Bronchial epithelial cell (primary cell): ENCODE data around the gene SFXN5. TPM values are rescaled to one million over a fixed set of nuclear protein-coding genes. Genes with fewer than 3 reads are reported as not detected.

ENCODE experiments used
- DNase-seq: peaks from one replicate; pipeline ENCODE4 v3.0.0-alpha.2; 2010; ENCODE audit warnings: low read depth
- FAIRE-seq: peaks from 2 replicates; lab custom pipeline; 2011; peaks lifted over from hg19 to GRCh38; lab: Jason Lieb, UNC
- H3K27me3 ChIP-seq: 2 replicates; pipeline ENCODE4 v1.5.1; 2011; ENCODE audit warnings: low read length; ENCODE audit not compliant: control insufficient read depth, insufficient read depth
- H3K36me3 ChIP-seq: 2 replicates; pipeline ENCODE4 v1.5.1; 2011; ENCODE audit warnings: low read length; ENCODE audit not compliant: control insufficient read depth, insufficient read depth
- H3K4me3 ChIP-seq: 2 replicates; pipeline ENCODE4 v1.5.1; 2011; ENCODE audit warnings: mild to moderate bottlenecking, low read depth, low read length, control low read depth
- total RNA-seq: library from RNA; depleted of rRNA; stranded (reverse); fragments of >200 nt; gene quantifications from 2 replicates; pipeline ENCODE4 v1.2.1, GENCODE V29; 2014
- TF ChIP-seq, protein P1 (sequence below): IDR thresholded peaks from 2 replicates; pipeline ENCODE4 v1.5.1; 2011; ENCODE audit warnings: mild to moderate bottlenecking, moderate library complexity, low read length, control low read depth, inconsistent platforms; ENCODE audit not compliant: insufficient read depth, severe bottlenecking

Gene SFXN5
- total RNA-seq, 1 donor from 2014 or later: 5.3 TPM

DNA sequence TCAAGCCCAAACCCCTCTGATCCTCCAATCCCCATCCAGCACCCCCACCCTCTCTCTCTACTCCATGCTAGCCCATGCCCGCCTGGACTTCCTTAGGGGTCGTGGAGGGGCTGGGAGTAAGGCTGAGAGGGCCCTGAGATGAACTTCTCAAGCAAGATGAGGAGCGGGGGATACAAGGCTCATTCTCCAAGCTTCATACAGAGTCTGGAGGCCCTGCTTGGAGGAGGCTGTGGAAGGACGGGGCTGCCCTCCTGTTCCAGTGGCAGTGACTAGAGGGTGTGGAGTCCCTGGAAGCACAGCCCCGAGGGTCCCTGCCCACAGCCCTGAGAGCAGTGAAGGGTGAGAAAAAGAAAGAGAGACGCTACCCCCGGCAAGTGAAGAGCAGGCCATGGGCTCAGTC, 108.6 kb downstream of the SFXN5 start:
- TF ChIP-seq, protein P1, sequence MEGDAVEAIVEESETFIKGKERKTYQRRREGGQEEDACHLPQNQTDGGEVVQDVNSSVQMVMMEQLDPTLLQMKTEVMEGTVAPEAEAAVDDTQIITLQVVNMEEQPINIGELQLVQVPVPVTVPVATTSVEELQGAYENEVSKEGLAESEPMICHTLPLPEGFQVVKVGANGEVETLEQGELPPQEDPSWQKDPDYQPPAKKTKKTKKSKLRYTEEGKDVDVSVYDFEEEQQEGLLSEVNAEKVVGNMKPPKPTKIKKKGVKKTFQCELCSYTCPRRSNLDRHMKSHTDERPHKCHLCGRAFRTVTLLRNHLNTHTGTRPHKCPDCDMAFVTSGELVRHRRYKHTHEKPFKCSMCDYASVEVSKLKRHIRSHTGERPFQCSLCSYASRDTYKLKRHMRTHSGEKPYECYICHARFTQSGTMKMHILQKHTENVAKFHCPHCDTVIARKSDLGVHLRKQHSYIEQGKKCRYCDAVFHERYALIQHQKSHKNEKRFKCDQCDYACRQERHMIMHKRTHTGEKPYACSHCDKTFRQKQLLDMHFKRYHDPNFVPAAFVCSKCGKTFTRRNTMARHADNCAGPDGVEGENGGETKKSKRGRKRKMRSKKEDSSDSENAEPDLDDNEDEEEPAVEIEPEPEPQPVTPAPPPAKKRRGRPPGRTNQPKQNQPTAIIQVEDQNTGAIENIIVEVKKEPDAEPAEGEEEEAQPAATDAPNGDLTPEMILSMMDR: no peak
- H3K4me3 ChIP-seq: no peak overlapping the region
- no peaks in the 10 kb centered on the region for H3K27me3 ChIP-seq
- H3K36me3 ChIP-seq: no peaks in the 10 kb centered on the region
- no peak for FAIRE-seq
- DNase-seq: no peak

- H3K4me3 ChIP-seq: no peak overlapping the region
- TF ChIP-seq, protein P1: no peak
- DNase-seq: no peak
- no peaks in the 10 kb centered on the region for H3K36me3 ChIP-seq
- FAIRE-seq: no peak
- H3K27me3 ChIP-seq: no peaks in the 10 kb centered on the region
Observed at GRCh38 chr2:72961853-72962468, 109.6 kb downstream of the SFXN5 start.

- Histone ChIP-seq H3K4me3 (no peak overlapping the region), H3K27me3 (no peaks in the 10 kb centered on the region), H3K36me3 (no peaks in the 10 kb centered on the region)
- TF ChIP-seq, protein P1: no peak
- FAIRE-seq (no peak), DNase-seq (no peak)
Observed at GRCh38 chr2:72961036-72961720, 110.3 kb downstream of the SFXN5 start.

DNA sequence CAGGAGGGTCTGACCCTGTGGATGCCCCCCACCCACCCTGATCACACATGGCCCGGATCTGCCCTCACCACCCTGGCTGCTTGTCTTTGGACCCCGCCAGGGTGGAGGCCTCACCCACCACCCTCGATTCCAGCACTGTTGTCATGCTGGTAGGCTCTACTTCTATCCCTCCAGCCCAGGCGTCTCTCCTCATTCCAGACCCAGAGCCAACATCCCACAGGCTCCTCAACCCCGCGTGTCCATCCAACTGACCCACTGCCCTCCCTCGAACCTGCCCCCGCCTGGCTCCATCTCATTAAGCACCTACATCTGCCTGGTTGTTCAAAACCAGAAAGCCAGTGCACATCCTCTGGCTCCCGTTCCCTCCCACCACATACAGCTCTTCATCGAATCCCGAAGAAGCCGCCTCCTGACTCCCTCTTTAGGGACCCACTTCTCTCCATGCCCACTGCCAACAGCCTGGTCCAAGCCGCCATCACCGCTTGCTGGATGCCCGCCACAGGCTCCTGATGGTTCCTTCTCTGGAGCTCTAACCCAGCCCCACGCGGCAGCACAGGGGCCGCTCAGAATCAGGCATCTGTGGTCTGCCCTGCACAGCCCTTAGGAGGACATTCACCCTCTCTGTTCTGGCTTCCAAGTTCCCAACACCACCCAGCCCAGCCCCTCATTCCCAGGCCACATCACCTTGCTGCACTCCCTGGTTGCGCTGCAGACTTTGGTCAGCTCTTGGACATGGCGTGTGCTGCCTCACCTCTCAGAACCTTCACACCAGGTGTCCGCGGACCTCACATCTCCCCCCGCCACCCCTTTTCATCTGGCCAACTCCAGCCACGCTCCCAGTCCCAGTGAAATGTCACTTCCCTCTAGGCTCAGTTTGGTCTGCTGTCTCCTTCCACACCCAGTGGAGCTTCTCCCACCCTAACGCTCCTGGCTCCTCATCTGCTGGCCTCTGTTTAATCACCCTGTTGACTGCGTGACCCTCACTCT, 111.2 kb downstream of the SFXN5 start:
- H3K4me3 ChIP-seq: no peak overlapping the region
- H3K36me3 ChIP-seq: no peaks in the 10 kb centered on the region
- no peaks in the 10 kb centered on the region for H3K27me3 ChIP-seq
- DNase-seq (no peak), FAIRE-seq (no peak)
- TF ChIP-seq, protein P1: no peak

DNA sequence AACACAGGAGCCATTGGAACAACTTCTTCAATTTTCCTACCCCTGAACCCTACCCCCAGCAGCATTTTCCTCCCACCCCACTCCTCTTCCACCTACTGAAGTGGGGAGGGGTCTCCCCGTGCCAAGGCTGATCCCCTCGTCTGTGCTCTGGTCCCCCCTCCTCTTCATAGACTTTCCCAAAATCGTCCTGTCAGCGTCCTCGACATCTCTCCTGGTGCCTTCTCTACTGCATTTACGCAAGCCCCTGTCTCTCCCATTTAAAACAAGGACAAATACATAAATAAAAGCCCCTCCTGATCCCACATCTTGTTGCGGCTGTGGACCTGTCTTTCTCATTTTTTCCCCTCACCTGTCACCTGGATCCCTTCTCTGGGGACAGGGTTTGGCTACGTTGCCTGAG, 112.0 kb downstream of the SFXN5 start:
- TF ChIP-seq, protein P1: no peak
- Histone ChIP-seq H3K36me3 (no peaks in the 10 kb centered on the region), H3K4me3 (no peak overlapping the region), H3K27me3 (no peaks in the 10 kb centered on the region)
- DNase-seq (no peak), FAIRE-seq (no peak)
